Sigmoid colon (tissue), 4 donors: ENCODE measurements around the gene CD93.

Experiments
- POLR2A ChIP-seq, 2 donors: fragments of 450-650 bp; IDR thresholded peaks; one replicate each; pipeline ENCODE4 v1.6.1; 2016; ENCODE audit warnings: antibody characterized with exemption in 2 of 2, mild to moderate bottlenecking in 2 of 2, moderate library complexity in 2 of 2
- POLR2AphosphoS5 ChIP-seq, 4 donors: sonication (generic); formaldehyde crosslinking; IDR thresholded peaks; one replicate each; pipeline ENCODE4 v1.6.1; 2017; ENCODE audit warnings: antibody characterized with exemption in 4 of 4

DNA sequence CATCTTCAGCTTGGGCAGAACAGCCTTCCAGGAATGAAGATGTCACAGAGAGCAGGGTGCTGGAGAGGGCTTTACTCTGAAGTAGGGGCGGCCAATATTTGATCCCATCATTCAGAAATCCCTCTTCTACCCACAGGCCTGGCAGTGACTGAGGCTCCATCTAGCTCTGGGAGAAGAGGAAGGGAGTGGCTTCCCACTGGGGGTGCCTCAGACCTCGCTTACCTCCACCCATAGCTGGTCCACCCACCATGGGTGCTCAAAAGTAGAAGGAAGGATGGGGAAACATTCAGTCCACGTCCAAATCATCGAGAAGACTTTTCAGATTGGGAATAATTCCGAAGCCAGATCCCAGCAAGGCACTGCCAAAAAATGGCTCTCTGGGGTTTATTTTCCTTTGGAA, 24.9 kb downstream of the CD93 start:
- TF ChIP-seq POLR2AphosphoS5 (IDR thresholded peaks at IDR 0.05) (no peak), POLR2A (IDR thresholded peaks at IDR 0.05) (no peak)
